ENCODE results near the gene OSBPL9.

GRCh38 chr1:51814513-51814912 lies 197.6 kb downstream of the OSBPL9 start:
- TF ChIP-seq PBX3 (IDR thresholded peaks at IDR 0.05; ENCODE audit: insufficient replicate concordance, low read depth, low read length) (no peak), ZNF384 (IDR thresholded peaks at IDR 0.05; ENCODE audit: borderline replicate concordance, low read depth, low read length) (no peak), EZH2 (IDR thresholded peaks at IDR 0.05; ENCODE audit: borderline replicate concordance, control insufficient read depth, low read depth, low read length) (no peak), EP300 (IDR thresholded peaks at IDR 0.05; ENCODE audit: borderline replicate concordance in 1 of 2, control insufficient read depth in 1 of 2, low read depth in 2 of 2, low read length in 2 of 2) (no peak), FOXK2 (IDR thresholded peaks at IDR 0.05) (no peak), CUX1 (IDR thresholded peaks at IDR 0.05; ENCODE audit: insufficient replicate concordance, low read depth, low read length) (no peak), ZNF207 (IDR thresholded peaks at IDR 0.05; ENCODE audit: borderline replicate concordance) (no peak), TCF7 (IDR thresholded peaks at IDR 0.05; ENCODE audit: borderline replicate concordance) (no peak), CTCF (IDR thresholded peaks at IDR 0.05 in 2 of 3, conservative IDR thresholded peaks at IDR 0.05 in 1 of 3; ENCODE audit: control insufficient read depth in 2 of 3, extremely low read depth in 1 of 3, insufficient read depth in 1 of 3, low read depth in 3 of 3, low read length in 3 of 3) (no peak), GABPA (IDR thresholded peaks at IDR 0.05; ENCODE audit: low read depth) (no peak), CREB1 (IDR thresholded peaks at IDR 0.05; ENCODE audit: low read depth) (no peak), PAX8 (IDR thresholded peaks at IDR 0.05) (no peak), MXI1 (IDR thresholded peaks at IDR 0.05; ENCODE audit: low read depth, low read length) (no peak), CBX5 (IDR thresholded peaks at IDR 0.05; ENCODE audit: low read depth) (no peak)
